Fibroblast of mammary gland (primary cell): ENCODE data around the gene MAP7.

ENCODE experiments used
- DNase-seq: peaks from one replicate; pipeline ENCODE4 v3.0.0-alpha.2; 2010; ENCODE audit warnings: low read depth
- H3K4me3 ChIP-seq: 2 replicates; pipeline ENCODE4 v1.5.1; 2011; ENCODE audit warnings: low read depth, mild to moderate bottlenecking, low read length, moderate library complexity; ENCODE audit not compliant: control insufficient read depth
- CTCF ChIP-seq: conservative IDR thresholded peaks from 2 replicates; pipeline ENCODE4 v1.5.1; 2011; ENCODE audit warnings: low read depth, low read length, inconsistent platforms; ENCODE audit not compliant: control insufficient read depth, insufficient read depth

Gene MAP7

GRCh38 chr6:136544326-136544725 is 5.9 kb downstream of the MAP7 start:
- TF ChIP-seq CTCF, result no peak
- no peak for DNase-seq

GRCh38 chr6:136541395-136541794 is 8.8 kb downstream of the MAP7 start:
- no peak for DNase-seq
- TF ChIP-seq CTCF, result no peak
- no peak overlapping the region for H3K4me3 ChIP-seq

More at GRCh38 chr6:136544326-136544725, 5.9 kb downstream of the MAP7 start:
- no peak overlapping the region for H3K4me3 ChIP-seq

GRCh38 chr6:136539967-136540652 is 10.1 kb downstream of the MAP7 start:
- DNase-seq, result no peak
- no peak for TF ChIP-seq CTCF
- no peak overlapping the region for H3K4me3 ChIP-seq

GRCh38 chr6:136538836-136539235 is 11.4 kb downstream of the MAP7 start:
- H3K4me3 ChIP-seq, result no peak overlapping the region
- no peak for TF ChIP-seq CTCF
- no peak for DNase-seq

- no peak for DNase-seq
- no peak overlapping the region for H3K4me3 ChIP-seq
- no peak for TF ChIP-seq CTCF
These were observed 14.2 kb downstream of the MAP7 start for GRCh38 chr6:136535880-136536650.

- DNase-seq, result no peak
- no peak for TF ChIP-seq CTCF
- H3K4me3 ChIP-seq, result no peak overlapping the region
These were observed 15.0 kb downstream of the MAP7 start for GRCh38 chr6:136535017-136535765.
